BJ (cell line): Measurements from ENCODE around the gene MIB2. TPM values are rescaled to one million over a fixed set of nuclear protein-coding genes. Genes with fewer than 3 reads are reported as not detected.

ENCODE experiments used
- CTCF ChIA-PET: fragments of 350-600 bp; formaldehyde crosslinking; extraction: SDS; loops from one replicate; lab custom pipeline; 2021; ENCODE audit warnings: antibody characterized with exemption, inconsistent platforms; lab: Yijun Ruan, JAX
- POLR2A ChIA-PET: fragments of 300-600 bp; sonication (Branson Sonifier 250); formaldehyde crosslinking; extraction: SDS; loops from one replicate; lab custom pipeline; 2021; ENCODE audit warnings: antibody characterized with exemption; lab: Charles Lee
- DNase-seq: peaks from one replicate; pipeline ENCODE4 v3.0.0-alpha.2; 2011; ENCODE audit warnings: low read depth
- H3K27me3 ChIP-seq: 2 replicates; pipeline ENCODE4 v1.6.0; 2011; ENCODE audit warnings: low read length; ENCODE audit not compliant: control insufficient read depth, insufficient read depth
- H3K36me3 ChIP-seq: 2 replicates; pipeline ENCODE4 v1.5.1; 2011; ENCODE audit warnings: low read length; ENCODE audit not compliant: control insufficient read depth, insufficient read depth
- H3K4me3 ChIP-seq: 2 replicates; pipeline ENCODE4 v1.5.1; 2011; ENCODE audit warnings: low read depth, mild to moderate bottlenecking, control low read depth, low read length
- CTCF ChIP-seq: IDR thresholded peaks from 2 replicates; pipeline ENCODE4 v1.5.1; 2011; ENCODE audit warnings: low read depth, mild to moderate bottlenecking, control low read depth, inconsistent platforms, low read length, moderate library complexity; ENCODE audit not compliant: insufficient read depth
- polyA plus RNA-seq: library from polyadenylated mRNA; depleted of rRNA; stranded (reverse); fragments of >200 nt; gene quantifications from 2 replicates; pipeline ENCODE4 v1.2.3, GENCODE V29; 2011

MIB2 gene
- polyA plus RNA-seq, 1 experiment: 23.1 TPM

GRCh38 chr1:1625824-1626206 is 10.5 kb downstream of the MIB2 start:
- no peak for TF ChIP-seq CTCF
- no peak for DNase-seq
- H3K27me3 ChIP-seq: no peaks in the 10 kb centered on the region
- POLR2A ChIA-PET: interaction anchor here (0.6 kb wide), 1 partner anchor 148 kb away, joined by 4 read pairs; no protein-coding TSS in a partner anchor
- no peak overlapping the region for H3K4me3 ChIP-seq
- H3K36me3 ChIP-seq: peaks cover 6% of the 10 kb centered on the region
- CTCF ChIA-PET: no interaction called here

DNA sequence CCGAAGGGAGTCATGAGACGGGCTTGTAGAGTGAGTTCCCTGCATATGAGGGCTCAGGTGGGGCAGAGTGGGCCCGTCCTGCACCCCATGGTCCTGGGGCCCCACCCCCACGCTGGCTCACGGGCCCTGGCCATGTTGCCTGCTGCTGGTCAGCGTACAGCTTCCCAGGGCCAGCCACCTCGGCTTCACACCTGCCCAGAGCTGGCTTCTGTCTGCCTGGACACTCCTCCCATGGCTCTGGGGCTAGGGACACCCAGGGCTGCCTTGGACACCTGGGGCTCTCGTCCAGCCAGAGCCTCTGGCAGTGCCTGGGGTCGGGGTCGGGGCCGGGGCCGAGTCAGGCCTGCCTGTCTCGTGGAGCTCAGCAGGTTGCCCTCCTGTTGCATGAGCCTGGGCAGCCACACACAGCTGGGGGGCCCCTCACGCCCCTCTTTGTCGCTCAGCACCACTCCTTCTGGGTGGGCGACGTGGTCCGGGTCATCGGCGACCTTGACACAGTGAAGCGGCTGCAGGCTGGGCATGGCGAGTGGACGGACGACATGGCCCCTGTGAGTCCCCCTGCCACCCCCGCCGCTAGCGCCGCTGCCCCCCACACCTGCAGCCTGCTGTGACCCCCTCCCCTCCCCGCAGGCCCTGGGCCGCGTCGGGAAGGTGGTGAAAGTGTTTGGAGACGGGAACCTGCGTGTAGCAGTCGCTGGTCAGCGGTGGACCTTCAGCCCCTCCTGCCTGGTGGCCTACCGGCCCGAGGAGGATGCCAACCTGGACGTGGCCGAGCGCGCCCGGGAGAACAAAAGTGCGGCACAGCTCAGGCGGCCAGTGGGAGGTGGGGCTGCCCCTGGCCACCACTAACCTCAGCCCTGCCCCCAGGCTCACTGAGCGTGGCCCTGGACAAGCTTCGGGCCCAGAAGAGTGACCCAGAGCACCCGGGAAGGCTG is 11.2 kb downstream of the MIB2 start:
- Histone ChIP-seq H3K4me3 (no peak overlapping the region), H3K36me3 (peaks cover 6% of the 10 kb centered on the region), H3K27me3 (no peaks in the 10 kb centered on the region)
- DNase-seq: no peak
- TF ChIP-seq CTCF: no peak
- ChIA-PET CTCF (no interaction called here), POLR2A (no interaction called here)

- CTCF ChIA-PET: no interaction called here
- peaks cover 2% of the 10 kb centered on the region for H3K27me3 ChIP-seq
- peaks cover 6% of the 10 kb centered on the region for H3K36me3 ChIP-seq
- TF ChIP-seq CTCF: no peak
- POLR2A ChIA-PET: no interaction called here
- no peak for DNase-seq
- H3K4me3 ChIP-seq: no peak overlapping the region
Measured at GRCh38 chr1:1627261-1627828, 12.0 kb downstream of the MIB2 start.

GRCh38 chr1:1627829-1628753 is 12.8 kb downstream of the MIB2 start:
- DNase-seq: no peak
- Histone ChIP-seq H3K27me3 (peaks cover 2% of the 10 kb centered on the region), H3K4me3 (no peak overlapping the region), H3K36me3 (peaks cover 6% of the 10 kb centered on the region)
- TF ChIP-seq CTCF: no peak
- CTCF ChIA-PET: no interaction called here
- POLR2A ChIA-PET: no interaction called here
